Keratinocyte (primary cell): ENCODE data around the gene STON2.

Experiments
- CTCF ChIP-seq, 3 experiments: IDR thresholded peaks in 1 of 3; conservative IDR thresholded peaks in 1 of 3; optimal IDR thresholded peaks in 1 of 3; 2 replicates in 2 of 3; 3 replicates in 1 of 3; pipeline versions ENCODE3 to v1.5.1; 2011; ENCODE audit warnings: low read length in 3 of 3, mild to moderate bottlenecking in 3 of 3, moderate library complexity in 2 of 3, control low read depth in 1 of 3, inconsistent platforms in 1 of 3; ENCODE audit not compliant: insufficient read depth in 2 of 3; ENCODE audit errors: extremely low read depth in 1 of 3
- EZH2 ChIP-seq: IDR thresholded peaks from one replicate; pipeline ENCODE4 v1.6.1; 2012; ENCODE audit warnings: inconsistent platforms, mild to moderate bottlenecking, low read length, moderate library complexity

GRCh38 chr14:81351205-81351604, 48.9 kb downstream of the STON2 start:
- TF ChIP-seq CTCF (optimal IDR thresholded peaks at IDR 0.05 in 1 of 3, IDR thresholded peaks at IDR 0.05 in 1 of 3, conservative IDR thresholded peaks at IDR 0.05 in 1 of 3; ENCODE audit: extremely low read depth in 1 of 3, insufficient read depth in 2 of 3, low read length in 3 of 3) (no peak), EZH2 (no peak)
